ENCODE results near the gene ZSCAN30. TPM values are rescaled to one million over a fixed set of nuclear protein-coding genes. Genes with fewer than 3 reads are reported as not detected.

The ZSCAN30 gene
- total RNA-seq, 1 experiment from 2014 or later = 21.9 TPM

DNA sequence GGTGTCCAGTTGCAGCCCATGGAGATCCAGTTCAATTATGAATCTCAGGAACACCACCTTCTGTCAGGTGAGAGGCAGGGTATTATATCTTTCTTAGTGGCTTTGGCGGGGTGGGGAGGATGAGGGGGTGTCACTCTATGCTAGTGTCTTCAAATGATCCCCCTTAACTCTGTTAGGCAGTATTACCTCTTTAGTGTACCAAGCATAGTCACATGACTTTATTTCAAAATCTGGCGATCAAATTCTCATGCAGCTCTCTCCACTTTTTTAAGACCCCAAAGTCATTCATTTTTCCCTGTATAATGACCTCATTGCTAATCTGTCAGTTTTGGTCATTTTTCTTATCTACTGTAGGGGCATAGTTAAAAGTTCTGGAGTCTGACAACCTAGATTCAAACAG is 1.1 kb upstream of the ZSCAN30 start:
- Mint-ChIP-seq H3K36me3 (peaks cover 18% of the 10 kb centered on the region), H3K27ac (0 out of 2 replicates have a peak overlapping the region, but pooled peaks have one; percentile 9), H3K27me3 (ENCODE audit: low read depth) (no peaks in the 10 kb centered on the region), H3K4me3 (peak overlapping the region; percentile 99), H3K4me1 (peaks cover 12% of the 10 kb centered on the region), H3K9me3 (peaks cover 21% of the 10 kb centered on the region)
- no peak for DNase-seq (ENCODE audit: low spot score)
- CTCF ChIA-PET = no interaction called here
- POLR2A ChIA-PET = no interaction called here
- TF ChIP-seq, protein P1, sequence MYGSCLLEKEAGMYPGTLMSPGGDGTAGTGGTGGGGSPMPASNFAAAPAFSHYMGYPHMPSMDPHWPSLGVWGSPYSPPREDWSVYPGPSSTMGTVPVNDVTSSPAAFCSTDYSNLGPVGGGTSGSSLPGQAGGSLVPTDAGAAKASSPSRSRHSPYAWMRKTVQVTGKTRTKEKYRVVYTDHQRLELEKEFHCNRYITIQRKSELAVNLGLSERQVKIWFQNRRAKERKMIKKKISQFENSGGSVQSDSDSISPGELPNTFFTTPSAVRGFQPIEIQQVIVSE (CRISPR knock-in tag; IDR thresholded peaks at IDR 0.05; ENCODE audit: borderline replicate concordance) = no peak
- ATAC-seq = no peak

DNA sequence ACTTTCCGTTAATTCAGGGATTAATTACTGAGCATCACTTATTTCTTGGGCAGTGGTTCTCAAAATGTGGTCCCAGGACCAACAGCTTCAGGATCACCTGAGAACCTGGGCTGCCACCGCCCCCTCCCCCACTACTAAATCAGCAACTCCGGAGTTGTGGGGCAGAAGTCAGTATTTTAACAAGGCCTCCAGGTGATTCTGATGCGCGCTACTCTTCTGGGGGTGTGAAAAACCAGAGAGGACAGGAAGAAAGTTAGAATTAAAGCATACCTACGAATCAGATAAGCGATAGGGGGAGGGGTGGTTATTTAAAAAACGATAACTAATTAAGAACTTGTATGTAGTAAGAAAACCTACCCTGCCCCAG is 319 bp downstream of the ZSCAN30 start:
- Mint-ChIP-seq H3K4me1 (peaks cover 12% of the 10 kb centered on the region), H3K27me3 (ENCODE audit: low read depth) (no peaks in the 10 kb centered on the region), H3K27ac (peak overlapping the region; percentile 85), H3K4me3 (peak overlapping the region; percentile 99), H3K9me3 (peaks cover 34% of the 10 kb centered on the region), H3K36me3 (peaks cover 25% of the 10 kb centered on the region)
- ATAC-seq = peak; percentile 63
- ChIA-PET POLR2A (interaction anchor here (0.8 to 1.5 kb wide), 5 partner anchors 16 to 50 kb away, joined by 3 to 14 read pairs (median 5); no protein-coding TSS in a partner anchor), CTCF (interaction anchor here (0.8 to 2.0 kb wide), 5 partner anchors 22 to 283 kb away, joined by 3 to 7 read pairs (median 4); partner anchors contain the start of gene ZNF397)
- TF ChIP-seq MXD4 (CRISPR knock-in tag; IDR thresholded peaks at IDR 0.05; ENCODE audit: borderline replicate concordance) = no peak
- TF ChIP-seq, protein P2, sequence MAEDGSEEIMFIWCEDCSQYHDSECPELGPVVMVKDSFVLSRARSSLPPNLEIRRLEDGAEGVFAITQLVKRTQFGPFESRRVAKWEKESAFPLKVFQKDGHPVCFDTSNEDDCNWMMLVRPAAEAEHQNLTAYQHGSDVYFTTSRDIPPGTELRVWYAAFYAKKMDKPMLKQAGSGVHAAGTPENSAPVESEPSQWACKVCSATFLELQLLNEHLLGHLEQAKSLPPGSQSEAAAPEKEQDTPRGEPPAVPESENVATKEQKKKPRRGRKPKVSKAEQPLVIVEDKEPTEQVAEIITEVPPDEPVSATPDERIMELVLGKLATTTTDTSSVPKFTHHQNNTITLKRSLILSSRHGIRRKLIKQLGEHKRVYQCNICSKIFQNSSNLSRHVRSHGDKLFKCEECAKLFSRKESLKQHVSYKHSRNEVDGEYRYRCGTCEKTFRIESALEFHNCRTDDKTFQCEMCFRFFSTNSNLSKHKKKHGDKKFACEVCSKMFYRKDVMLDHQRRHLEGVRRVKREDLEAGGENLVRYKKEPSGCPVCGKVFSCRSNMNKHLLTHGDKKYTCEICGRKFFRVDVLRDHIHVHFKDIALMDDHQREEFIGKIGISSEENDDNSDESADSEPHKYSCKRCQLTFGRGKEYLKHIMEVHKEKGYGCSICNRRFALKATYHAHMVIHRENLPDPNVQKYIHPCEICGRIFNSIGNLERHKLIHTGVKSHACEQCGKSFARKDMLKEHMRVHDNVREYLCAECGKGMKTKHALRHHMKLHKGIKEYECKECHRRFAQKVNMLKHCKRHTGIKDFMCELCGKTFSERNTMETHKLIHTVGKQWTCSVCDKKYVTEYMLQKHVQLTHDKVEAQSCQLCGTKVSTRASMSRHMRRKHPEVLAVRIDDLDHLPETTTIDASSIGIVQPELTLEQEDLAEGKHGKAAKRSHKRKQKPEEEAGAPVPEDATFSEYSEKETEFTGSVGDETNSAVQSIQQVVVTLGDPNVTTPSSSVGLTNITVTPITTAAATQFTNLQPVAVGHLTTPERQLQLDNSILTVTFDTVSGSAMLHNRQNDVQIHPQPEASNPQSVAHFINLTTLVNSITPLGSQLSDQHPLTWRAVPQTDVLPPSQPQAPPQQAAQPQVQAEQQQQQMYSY (CRISPR knock-in tag; IDR thresholded peaks at IDR 0.05) = peak; percentile 75
- peak; percentile 26 for DNase-seq (ENCODE audit: low spot score)

DNA sequence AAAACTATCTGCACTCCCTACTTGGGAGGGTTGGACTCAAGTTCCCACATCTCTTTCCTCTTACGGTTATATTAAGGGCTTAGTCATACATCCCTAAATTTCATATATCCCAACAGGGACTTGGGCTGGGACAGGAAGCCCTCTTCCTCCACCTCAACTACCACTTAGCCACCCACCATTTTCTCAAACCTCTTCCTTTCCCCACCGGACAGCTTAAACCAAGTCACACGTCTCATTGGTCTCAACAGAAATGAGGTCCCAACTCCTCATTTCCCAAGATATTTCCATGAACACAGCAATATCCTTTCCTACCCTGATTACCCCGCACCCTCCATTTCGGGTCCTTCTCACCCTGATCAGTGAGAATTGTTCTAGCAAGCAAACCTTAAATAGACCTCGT is 736 bp downstream of the ZSCAN30 start:
- POLR2A ChIA-PET = interaction anchor here (0.7 to 1.5 kb wide), 4 partner anchors 15 to 188 kb away, joined by 3 to 14 read pairs (median 6); no protein-coding TSS in a partner anchor
- peak overlapping the region; percentile 99 for H3K4me3 Mint-ChIP-seq
- CTCF ChIA-PET = interaction anchor here (1.2 to 2.0 kb wide), 2 partner anchors 22 to 66 kb away, joined by 4 to 7 read pairs; no protein-coding TSS in a partner anchor
- no peak for DNase-seq (ENCODE audit: low spot score)
- H3K4me1 Mint-ChIP-seq = peaks cover 12% of the 10 kb centered on the region
- H3K9me3 Mint-ChIP-seq = peaks cover 34% of the 10 kb centered on the region
- H3K27ac Mint-ChIP-seq = peak overlapping the region; percentile 85
- ATAC-seq = no peak
- no peaks in the 10 kb centered on the region for H3K27me3 Mint-ChIP-seq (ENCODE audit: low read depth)
- H3K36me3 Mint-ChIP-seq = peaks cover 26% of the 10 kb centered on the region
- TF ChIP-seq, protein P3, sequence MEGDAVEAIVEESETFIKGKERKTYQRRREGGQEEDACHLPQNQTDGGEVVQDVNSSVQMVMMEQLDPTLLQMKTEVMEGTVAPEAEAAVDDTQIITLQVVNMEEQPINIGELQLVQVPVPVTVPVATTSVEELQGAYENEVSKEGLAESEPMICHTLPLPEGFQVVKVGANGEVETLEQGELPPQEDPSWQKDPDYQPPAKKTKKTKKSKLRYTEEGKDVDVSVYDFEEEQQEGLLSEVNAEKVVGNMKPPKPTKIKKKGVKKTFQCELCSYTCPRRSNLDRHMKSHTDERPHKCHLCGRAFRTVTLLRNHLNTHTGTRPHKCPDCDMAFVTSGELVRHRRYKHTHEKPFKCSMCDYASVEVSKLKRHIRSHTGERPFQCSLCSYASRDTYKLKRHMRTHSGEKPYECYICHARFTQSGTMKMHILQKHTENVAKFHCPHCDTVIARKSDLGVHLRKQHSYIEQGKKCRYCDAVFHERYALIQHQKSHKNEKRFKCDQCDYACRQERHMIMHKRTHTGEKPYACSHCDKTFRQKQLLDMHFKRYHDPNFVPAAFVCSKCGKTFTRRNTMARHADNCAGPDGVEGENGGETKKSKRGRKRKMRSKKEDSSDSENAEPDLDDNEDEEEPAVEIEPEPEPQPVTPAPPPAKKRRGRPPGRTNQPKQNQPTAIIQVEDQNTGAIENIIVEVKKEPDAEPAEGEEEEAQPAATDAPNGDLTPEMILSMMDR (IDR thresholded peaks at IDR 0.05) = no peak
- TF ChIP-seq GABPB1 (CRISPR knock-in tag; IDR thresholded peaks at IDR 0.05) (no peak), CBFB (CRISPR knock-in tag; IDR thresholded peaks at IDR 0.05; ENCODE audit: low read depth) (no peak), ZNF671 (CRISPR knock-in tag; IDR thresholded peaks at IDR 0.05) (no peak), ETV6 (CRISPR knock-in tag; IDR thresholded peaks at IDR 0.05) (no peak), ATF1 (CRISPR knock-in tag; IDR thresholded peaks at IDR 0.05) (no peak), NFE2L1 (CRISPR knock-in tag; IDR thresholded peaks at IDR 0.05) (no peak), ZNF121 (CRISPR knock-in tag; IDR thresholded peaks at IDR 0.05) (no peak)
- TF ChIP-seq, protein P2 (CRISPR knock-in tag; IDR thresholded peaks at IDR 0.05) = no peak
- TF ChIP-seq, protein P4, sequence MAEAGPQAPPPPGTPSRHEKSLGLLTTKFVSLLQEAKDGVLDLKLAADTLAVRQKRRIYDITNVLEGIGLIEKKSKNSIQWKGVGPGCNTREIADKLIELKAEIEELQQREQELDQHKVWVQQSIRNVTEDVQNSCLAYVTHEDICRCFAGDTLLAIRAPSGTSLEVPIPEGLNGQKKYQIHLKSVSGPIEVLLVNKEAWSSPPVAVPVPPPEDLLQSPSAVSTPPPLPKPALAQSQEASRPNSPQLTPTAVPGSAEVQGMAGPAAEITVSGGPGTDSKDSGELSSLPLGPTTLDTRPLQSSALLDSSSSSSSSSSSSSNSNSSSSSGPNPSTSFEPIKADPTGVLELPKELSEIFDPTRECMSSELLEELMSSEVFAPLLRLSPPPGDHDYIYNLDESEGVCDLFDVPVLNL (CRISPR knock-in tag; IDR thresholded peaks at IDR 0.05; ENCODE audit: borderline replicate concordance, low read depth) = no peak
- TF ChIP-seq, protein P5, sequence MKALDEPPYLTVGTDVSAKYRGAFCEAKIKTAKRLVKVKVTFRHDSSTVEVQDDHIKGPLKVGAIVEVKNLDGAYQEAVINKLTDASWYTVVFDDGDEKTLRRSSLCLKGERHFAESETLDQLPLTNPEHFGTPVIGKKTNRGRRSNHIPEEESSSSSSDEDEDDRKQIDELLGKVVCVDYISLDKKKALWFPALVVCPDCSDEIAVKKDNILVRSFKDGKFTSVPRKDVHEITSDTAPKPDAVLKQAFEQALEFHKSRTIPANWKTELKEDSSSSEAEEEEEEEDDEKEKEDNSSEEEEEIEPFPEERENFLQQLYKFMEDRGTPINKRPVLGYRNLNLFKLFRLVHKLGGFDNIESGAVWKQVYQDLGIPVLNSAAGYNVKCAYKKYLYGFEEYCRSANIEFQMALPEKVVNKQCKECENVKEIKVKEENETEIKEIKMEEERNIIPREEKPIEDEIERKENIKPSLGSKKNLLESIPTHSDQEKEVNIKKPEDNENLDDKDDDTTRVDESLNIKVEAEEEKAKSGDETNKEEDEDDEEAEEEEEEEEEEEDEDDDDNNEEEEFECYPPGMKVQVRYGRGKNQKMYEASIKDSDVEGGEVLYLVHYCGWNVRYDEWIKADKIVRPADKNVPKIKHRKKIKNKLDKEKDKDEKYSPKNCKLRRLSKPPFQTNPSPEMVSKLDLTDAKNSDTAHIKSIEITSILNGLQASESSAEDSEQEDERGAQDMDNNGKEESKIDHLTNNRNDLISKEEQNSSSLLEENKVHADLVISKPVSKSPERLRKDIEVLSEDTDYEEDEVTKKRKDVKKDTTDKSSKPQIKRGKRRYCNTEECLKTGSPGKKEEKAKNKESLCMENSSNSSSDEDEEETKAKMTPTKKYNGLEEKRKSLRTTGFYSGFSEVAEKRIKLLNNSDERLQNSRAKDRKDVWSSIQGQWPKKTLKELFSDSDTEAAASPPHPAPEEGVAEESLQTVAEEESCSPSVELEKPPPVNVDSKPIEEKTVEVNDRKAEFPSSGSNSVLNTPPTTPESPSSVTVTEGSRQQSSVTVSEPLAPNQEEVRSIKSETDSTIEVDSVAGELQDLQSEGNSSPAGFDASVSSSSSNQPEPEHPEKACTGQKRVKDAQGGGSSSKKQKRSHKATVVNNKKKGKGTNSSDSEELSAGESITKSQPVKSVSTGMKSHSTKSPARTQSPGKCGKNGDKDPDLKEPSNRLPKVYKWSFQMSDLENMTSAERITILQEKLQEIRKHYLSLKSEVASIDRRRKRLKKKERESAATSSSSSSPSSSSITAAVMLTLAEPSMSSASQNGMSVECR (CRISPR knock-in tag; IDR thresholded peaks at IDR 0.05; ENCODE audit: borderline replicate concordance) = no peak
- TF ChIP-seq, protein P6, sequence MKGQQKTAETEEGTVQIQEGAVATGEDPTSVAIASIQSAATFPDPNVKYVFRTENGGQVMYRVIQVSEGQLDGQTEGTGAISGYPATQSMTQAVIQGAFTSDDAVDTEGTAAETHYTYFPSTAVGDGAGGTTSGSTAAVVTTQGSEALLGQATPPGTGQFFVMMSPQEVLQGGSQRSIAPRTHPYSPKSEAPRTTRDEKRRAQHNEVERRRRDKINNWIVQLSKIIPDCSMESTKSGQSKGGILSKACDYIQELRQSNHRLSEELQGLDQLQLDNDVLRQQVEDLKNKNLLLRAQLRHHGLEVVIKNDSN (CRISPR knock-in tag; IDR thresholded peaks at IDR 0.05) = no peak
